Spleen (tissue), 7 donors: ENCODE data around the gene RIOX2.

Experiments
- CTCF ChIP-seq, 11 experiments: fragments of 200-600 bp in 7 of 11; fragments of 450-650 bp in 4 of 11; sonication (generic) in 4 of 11; IDR thresholded peaks in 8 of 11; conservative IDR thresholded peaks in 3 of 11; 1 replicate in 7 of 11; 2 replicates in 4 of 11; pipeline versions ENCODE4 v1.4.0 to v1.8.0; 2016 to 2021; ENCODE audit warnings: antibody characterized with exemption in 11 of 11, inconsistent platforms in 4 of 11, mild to moderate bottlenecking in 1 of 11
- POLR2A ChIP-seq, 3 donors: fragments of 450-650 bp; IDR thresholded peaks; one replicate each; pipeline ENCODE4 v1.5.1; 2017; ENCODE audit warnings: antibody characterized with exemption in 3 of 3, mild to moderate bottlenecking in 1 of 3
- POLR2AphosphoS5 ChIP-seq, 3 donors: sonication (generic); formaldehyde crosslinking; IDR thresholded peaks; one replicate each; pipeline ENCODE4 v1.5.1; 2017; ENCODE audit warnings: antibody characterized with exemption in 3 of 3
- donor health status: DM: no; HTN: no; CAD: no; lungs with moderate emphysema.
- donor health status: DM: no; HTN: no; CAD: no.
- donor health status: DM: no; HTN: no; CAD: no.

GRCh38 chr3:97959872-97960271 lies 12.4 kb downstream of the RIOX2 start:
- TF ChIP-seq POLR2A (IDR thresholded peaks at IDR 0.05) (no peak), CTCF (IDR thresholded peaks at IDR 0.05 in 8 of 11, conservative IDR thresholded peaks at IDR 0.05 in 3 of 11) (no peak), POLR2AphosphoS5 (IDR thresholded peaks at IDR 0.05) (no peak)
